SK-N-SH (cell line): ENCODE measurements around the gene BARX1. TPM values are rescaled to one million over a fixed set of nuclear protein-coding genes. Genes with fewer than 3 reads are reported as not detected.

Experiments used
- CTCF ChIA-PET: fragments of 300-600, 350-600 bp; formaldehyde crosslinking; extraction: SDS; loops from one replicate; lab custom pipeline; 2021; lab: Yijun Ruan, JAX
- POLR2A ChIA-PET: fragments of 350-600 bp; sonication (Branson Sonifier 250); formaldehyde crosslinking; extraction: SDS; loops from one replicate; lab custom pipeline; 2020; ENCODE audit warnings: antibody characterized with exemption, inconsistent platforms; lab: Yijun Ruan, JAX
- DNase-seq: peaks from one replicate; pipeline ENCODE4 v3.0.0; 2012
- H2AFZ ChIP-seq: fragments of 200-600 bp; sonication (generic); 2 replicates; pipeline ENCODE4 v1.8.1; 2016; ENCODE audit warnings: antibody characterized with exemption, mild to moderate bottlenecking, low read depth
- H3F3A ChIP-seq: fragments of 200-600 bp; sonication (generic); replicated peaks from 2 replicates; pipeline ENCODE3; 2016; ENCODE audit warnings: antibody characterized with exemption, mild to moderate bottlenecking; ENCODE audit not compliant: insufficient read depth
- H3K27ac ChIP-seq, 2 experiments: fragments of 200-500 bp in 1 of 2; fragments of 200-600 bp in 1 of 2; sonication (Bioruptor generic) in 1 of 2; sonication (generic), shearing (Covaris generic) in 1 of 2; 2 replicates each; pipeline versions ENCODE4 v1.5.1 to v1.6.1; 2014 to 2016; ENCODE audit warnings: low read depth in 2 of 2, inconsistent platforms in 1 of 2, low read length in 1 of 2, mild to moderate bottlenecking in 1 of 2, mixed read lengths in 1 of 2
- H3K27me3 ChIP-seq: fragments of 200-600 bp; sonication (generic), shearing (Covaris generic); 2 replicates; pipeline ENCODE4 v1.6.1; 2016; ENCODE audit warnings: mixed run types; ENCODE audit not compliant: insufficient read depth
- H3K36me3 ChIP-seq, 2 experiments: fragments of 200-500 bp in 1 of 2; fragments of 200-600 bp in 1 of 2; sonication (Bioruptor generic) in 1 of 2; sonication (generic) in 1 of 2; replicated peaks in 1 of 2; 2 replicates each; pipeline versions ENCODE3 to v1.5.1; 2014 to 2016; ENCODE audit warnings: low read length in 1 of 2, mild to moderate bottlenecking in 1 of 2; ENCODE audit not compliant: insufficient read depth in 2 of 2, control insufficient read depth in 1 of 2
- H3K4me1 ChIP-seq, 2 experiments: fragments of 200-500 bp in 1 of 2; fragments of 200-600 bp in 1 of 2; sonication (Bioruptor generic) in 1 of 2; sonication (generic), shearing (Covaris generic) in 1 of 2; 2 replicates each; pipeline versions ENCODE4 v1.5.1 to v1.6.1; 2014 to 2016; ENCODE audit warnings: low read depth in 1 of 2, low read length in 1 of 2, mixed run types in 1 of 2; ENCODE audit not compliant: insufficient read depth in 2 of 2, control insufficient read depth in 1 of 2
- H3K4me2 ChIP-seq: fragments of 200-600 bp; sonication (generic), shearing (Covaris generic); 2 replicates; pipeline ENCODE4 v1.6.1; 2017; ENCODE audit warnings: mixed run types
- H3K4me3 ChIP-seq, 2 experiments: fragments of 200-500 bp in 1 of 2; fragments of 200-600 bp in 1 of 2; sonication (Bioruptor generic) in 1 of 2; sonication (generic), shearing (Covaris generic) in 1 of 2; 2 replicates each; pipeline versions ENCODE4 v1.5.1 to v1.8.1; 2014 to 2016; ENCODE audit warnings: low read depth in 2 of 2, inconsistent platforms in 1 of 2, low read length in 1 of 2, mild to moderate bottlenecking in 1 of 2, mixed read lengths in 1 of 2, moderate library complexity in 1 of 2
- H3K79me2 ChIP-seq: fragments of 200-600 bp; sonication (generic); 2 replicates; pipeline ENCODE4 v1.8.1; 2017; ENCODE audit warnings: mild to moderate bottlenecking; ENCODE audit not compliant: insufficient read depth
- H3K9ac ChIP-seq: fragments of 200-600 bp; sonication (generic); 2 replicates; pipeline ENCODE4 v1.6.1; 2017; ENCODE audit warnings: mixed run types
- H3K9me2 ChIP-seq: fragments of 200-600 bp; sonication (generic); 2 replicates; pipeline ENCODE4 v1.6.1; 2017; ENCODE audit warnings: mixed run types
- H3K9me3 ChIP-seq: fragments of 200-600 bp; sonication (generic); 2 replicates; pipeline ENCODE4 v1.6.1; 2017; ENCODE audit warnings: mixed run types, mild to moderate bottlenecking, moderate library complexity
- H4K20me1 ChIP-seq: fragments of 200-600 bp; sonication (generic); 2 replicates; pipeline ENCODE4 v1.6.1; 2017; ENCODE audit warnings: mild to moderate bottlenecking, mixed run types; ENCODE audit not compliant: insufficient read depth
- CHD2 ChIP-seq: fragments of 150-350 bp; IDR thresholded peaks from 2 replicates; pipeline ENCODE4 v1.6.1; 2018; ENCODE audit warnings: low read length; ENCODE audit not compliant: partially characterized antibody
- EZH2phosphoT487 ChIP-seq: fragments of 200-600 bp; sonication (generic); IDR thresholded peaks from 2 replicates; pipeline ENCODE4 v1.6.1; 2017; ENCODE audit warnings: low read depth, mixed run types, mild to moderate bottlenecking, antibody characterized with exemption, moderate library complexity, borderline replicate concordance
- FOSL2 ChIP-seq: IDR thresholded peaks from 2 replicates; pipeline ENCODE4 v1.4.0; 2012; ENCODE audit warnings: low read depth, mild to moderate bottlenecking, moderate library complexity, borderline replicate concordance
- FOXJ3 ChIP-seq: sonication (generic); formaldehyde crosslinking; IDR thresholded peaks from 2 replicates; pipeline ENCODE4 v1.5.1; 2020; ENCODE audit warnings: mild to moderate bottlenecking, missing genetic modification reagents
- FOXM1 ChIP-seq: IDR thresholded peaks from 2 replicates; pipeline ENCODE4 v1.4.0; 2012; ENCODE audit warnings: low read depth, mild to moderate bottlenecking
- MEF2A ChIP-seq: IDR thresholded peaks from 2 replicates; pipeline ENCODE4 v1.4.0; 2012; ENCODE audit warnings: low read depth, borderline replicate concordance
- NRF1 ChIP-seq: IDR thresholded peaks from 2 replicates; pipeline ENCODE4 v1.6.1; 2012; ENCODE audit warnings: low read depth, mild to moderate bottlenecking, low read length
- RAD21 ChIP-seq: IDR thresholded peaks from 2 replicates; pipeline ENCODE4 v1.6.1; 2012; ENCODE audit warnings: mild to moderate bottlenecking, low read length
- SMC3 ChIP-seq: IDR thresholded peaks from 2 replicates; pipeline ENCODE4 v1.6.1; 2012; ENCODE audit warnings: low read depth, low read length, improper control_type of control experiment
- TEAD4 ChIP-seq: IDR thresholded peaks from 2 replicates; pipeline ENCODE4 v1.4.0; 2012; ENCODE audit warnings: mild to moderate bottlenecking, borderline replicate concordance; ENCODE audit not compliant: insufficient read depth
- WGBS: methylation state at CpG from one replicate; pipeline ENCODE4 v1.1.6; 2017; ENCODE audit warnings: low lambda C conversion rate; 5-methylcytosine and 5-hydroxymethylcytosine counted together
- polyA plus RNA-seq, 3 experiments: library from polyadenylated mRNA; depleted of rRNA; stranded (reverse); fragments of >200 nt; gene quantifications; 2 replicates each; pipeline ENCODE4 v1.2.3, GENCODE V29; 2012
- TF ChIP-seq, protein P1 (sequence below): fragments of 150-350 bp; IDR thresholded peaks from 2 replicates; pipeline ENCODE4 v1.6.1; 2017; ENCODE audit warnings: antibody characterized with exemption, low read length, low read depth, borderline replicate concordance
- TF ChIP-seq, protein P2 (sequence below): IDR thresholded peaks from 2 replicates; pipeline ENCODE4 v1.4.0; 2012; ENCODE audit warnings: low read depth, borderline replicate concordance
- TF ChIP-seq, protein P3 (sequence below): fragments of 200-600 bp; sonication (generic); IDR thresholded peaks from 2 replicates; pipeline ENCODE4 v1.6.1; 2017; ENCODE audit warnings: antibody characterized with exemption, mild to moderate bottlenecking, moderate library complexity

BARX1 gene
- polyA plus RNA-seq, 1 of the 3 experiments (the other 2 are of a cell fraction) = not detected

DNA sequence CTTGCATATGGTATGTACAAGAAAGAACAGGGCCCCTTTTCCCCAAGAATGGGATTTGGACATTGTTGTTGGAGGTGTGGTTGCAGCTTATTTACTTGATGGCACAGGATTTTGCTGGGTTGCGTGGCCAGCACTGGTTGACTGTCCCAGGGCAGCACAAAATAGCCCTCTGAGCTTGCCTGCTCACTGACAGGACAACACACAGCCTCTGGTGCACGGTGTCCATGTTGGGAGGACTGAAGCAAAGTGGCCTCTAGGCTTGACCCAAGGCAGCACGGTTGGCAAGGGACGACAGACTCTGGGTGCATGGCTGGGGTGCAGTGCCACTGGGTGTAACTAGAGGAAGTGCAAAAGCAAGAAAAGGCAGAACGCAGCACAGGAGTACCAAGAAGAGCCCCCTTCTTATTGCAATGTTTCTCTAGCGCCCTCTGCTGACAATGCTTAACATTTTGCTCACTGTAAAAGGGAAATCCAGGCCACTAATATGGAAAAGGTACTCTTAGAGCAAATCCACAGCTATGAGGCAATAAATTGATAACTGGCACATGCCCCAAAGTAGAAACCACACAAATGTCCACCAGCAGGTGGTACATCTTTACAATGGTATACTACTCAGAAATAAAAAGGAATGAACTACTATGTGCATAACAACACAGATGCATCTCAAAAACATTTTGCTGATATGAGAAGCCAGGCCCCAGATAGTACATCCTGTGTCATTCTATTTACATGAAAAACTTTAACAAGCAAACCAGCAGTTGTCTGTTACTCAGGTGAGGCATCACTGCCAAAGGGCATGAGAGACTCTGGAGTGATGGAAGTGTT is 47.4 kb upstream of the BARX1 start:
- Histone ChIP-seq H3K4me3 (peak overlapping the region in 1 of 2 experiments; percentile 52; a peak in 1 of 4 replicates), H3K36me3 (no peaks in the 10 kb centered on the region), H3K27ac (no peak overlapping the region), H3K4me2 (no peak overlapping the region), H3K9me3 (no peaks in the 10 kb centered on the region), H3K79me2 (no peaks in the 10 kb centered on the region), H4K20me1 (no peaks in the 10 kb centered on the region), H3K9me2 (no peaks in the 10 kb centered on the region), H3K27me3 (no peaks in the 10 kb centered on the region), H3K9ac (no peak overlapping the region), H3F3A (no peaks in the 10 kb centered on the region), H2AFZ (no peak overlapping the region), H3K4me1 (no peaks in the 10 kb centered on the region; a peak in 1 of 4 replicates)
- POLR2A ChIA-PET = no interaction called here
- 28% methylated on average over 6 of the region's 6 CpGs for WGBS
- no peak for TF ChIP-seq CHD2
- peak; percentile 61 for TF ChIP-seq RAD21
- TF ChIP-seq TEAD4 = no peak
- TF ChIP-seq, protein P1, sequence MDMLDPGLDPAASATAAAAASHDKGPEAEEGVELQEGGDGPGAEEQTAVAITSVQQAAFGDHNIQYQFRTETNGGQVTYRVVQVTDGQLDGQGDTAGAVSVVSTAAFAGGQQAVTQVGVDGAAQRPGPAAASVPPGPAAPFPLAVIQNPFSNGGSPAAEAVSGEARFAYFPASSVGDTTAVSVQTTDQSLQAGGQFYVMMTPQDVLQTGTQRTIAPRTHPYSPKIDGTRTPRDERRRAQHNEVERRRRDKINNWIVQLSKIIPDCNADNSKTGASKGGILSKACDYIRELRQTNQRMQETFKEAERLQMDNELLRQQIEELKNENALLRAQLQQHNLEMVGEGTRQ = no peak
- TF ChIP-seq, protein P2, sequence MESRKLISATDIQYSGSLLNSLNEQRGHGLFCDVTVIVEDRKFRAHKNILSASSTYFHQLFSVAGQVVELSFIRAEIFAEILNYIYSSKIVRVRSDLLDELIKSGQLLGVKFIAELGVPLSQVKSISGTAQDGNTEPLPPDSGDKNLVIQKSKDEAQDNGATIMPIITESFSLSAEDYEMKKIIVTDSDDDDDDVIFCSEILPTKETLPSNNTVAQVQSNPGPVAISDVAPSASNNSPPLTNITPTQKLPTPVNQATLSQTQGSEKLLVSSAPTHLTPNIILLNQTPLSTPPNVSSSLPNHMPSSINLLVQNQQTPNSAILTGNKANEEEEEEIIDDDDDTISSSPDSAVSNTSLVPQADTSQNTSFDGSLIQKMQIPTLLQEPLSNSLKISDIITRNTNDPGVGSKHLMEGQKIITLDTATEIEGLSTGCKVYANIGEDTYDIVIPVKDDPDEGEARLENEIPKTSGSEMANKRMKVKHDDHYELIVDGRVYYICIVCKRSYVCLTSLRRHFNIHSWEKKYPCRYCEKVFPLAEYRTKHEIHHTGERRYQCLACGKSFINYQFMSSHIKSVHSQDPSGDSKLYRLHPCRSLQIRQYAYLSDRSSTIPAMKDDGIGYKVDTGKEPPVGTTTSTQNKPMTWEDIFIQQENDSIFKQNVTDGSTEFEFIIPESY = no peak
- no peak for TF ChIP-seq FOSL2
- no peak for TF ChIP-seq FOXJ3 (CRISPR knock-in tag)
- TF ChIP-seq EZH2phosphoT487 = no peak
- no peak for TF ChIP-seq MEF2A
- TF ChIP-seq FOXM1 = no peak
- peak; percentile 35; the same call in 1 of the 2 replicates for TF ChIP-seq SMC3
- no peak for TF ChIP-seq NRF1
- TF ChIP-seq, protein P3, sequence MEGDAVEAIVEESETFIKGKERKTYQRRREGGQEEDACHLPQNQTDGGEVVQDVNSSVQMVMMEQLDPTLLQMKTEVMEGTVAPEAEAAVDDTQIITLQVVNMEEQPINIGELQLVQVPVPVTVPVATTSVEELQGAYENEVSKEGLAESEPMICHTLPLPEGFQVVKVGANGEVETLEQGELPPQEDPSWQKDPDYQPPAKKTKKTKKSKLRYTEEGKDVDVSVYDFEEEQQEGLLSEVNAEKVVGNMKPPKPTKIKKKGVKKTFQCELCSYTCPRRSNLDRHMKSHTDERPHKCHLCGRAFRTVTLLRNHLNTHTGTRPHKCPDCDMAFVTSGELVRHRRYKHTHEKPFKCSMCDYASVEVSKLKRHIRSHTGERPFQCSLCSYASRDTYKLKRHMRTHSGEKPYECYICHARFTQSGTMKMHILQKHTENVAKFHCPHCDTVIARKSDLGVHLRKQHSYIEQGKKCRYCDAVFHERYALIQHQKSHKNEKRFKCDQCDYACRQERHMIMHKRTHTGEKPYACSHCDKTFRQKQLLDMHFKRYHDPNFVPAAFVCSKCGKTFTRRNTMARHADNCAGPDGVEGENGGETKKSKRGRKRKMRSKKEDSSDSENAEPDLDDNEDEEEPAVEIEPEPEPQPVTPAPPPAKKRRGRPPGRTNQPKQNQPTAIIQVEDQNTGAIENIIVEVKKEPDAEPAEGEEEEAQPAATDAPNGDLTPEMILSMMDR = peak; percentile 69
- peak; percentile 46 for DNase-seq
- CTCF ChIA-PET = interaction anchor here (0.7 to 4.7 kb wide), 21 partner anchors 9 to 325 kb away, joined by 3 to 69 read pairs (median 4); no protein-coding TSS in a partner anchor
